HuH-7.5 (cell line): ENCODE measurements around the gene DBX1.

Experiments
- DNase-seq: peaks from one replicate; pipeline ENCODE4 v3.0.0; 2011; ENCODE audit warnings: low spot score

Gene DBX1

DNA sequence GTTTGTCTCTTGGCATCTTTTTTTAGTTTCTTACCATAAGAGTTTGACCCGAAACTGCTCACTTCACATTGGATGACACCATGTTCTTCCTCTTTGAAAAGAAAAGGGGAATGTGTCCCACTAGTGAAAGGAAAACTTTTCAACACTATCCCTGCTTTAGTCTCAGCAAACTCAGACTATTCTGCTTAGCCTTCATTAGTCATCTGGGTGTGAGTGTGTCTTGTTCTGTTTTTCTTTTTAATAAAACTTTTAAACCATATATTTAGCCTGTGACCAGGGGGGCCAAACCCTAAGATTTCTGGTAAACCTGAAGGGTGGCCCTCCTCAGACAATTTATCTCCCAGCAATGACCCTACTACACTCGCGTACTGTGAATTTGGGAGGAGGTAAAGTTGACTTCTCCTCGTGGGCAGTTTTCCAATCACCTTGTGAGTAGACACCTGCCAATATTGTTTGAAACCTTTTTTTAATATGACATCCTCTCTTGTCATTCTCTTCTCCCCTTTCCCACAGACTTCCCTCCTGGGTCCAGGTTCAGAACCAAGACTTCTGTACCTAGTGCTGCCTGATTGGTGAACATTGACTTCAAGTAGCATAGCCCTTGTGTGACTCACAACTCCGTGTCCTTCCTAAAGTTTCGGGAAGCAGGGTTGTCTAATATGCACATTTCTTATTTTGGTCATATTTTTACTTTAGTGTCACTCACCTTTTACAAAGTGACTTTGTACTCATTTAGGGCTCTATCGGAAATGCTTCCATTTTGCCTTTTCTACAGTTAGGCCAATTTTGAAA lies 39.9 kb downstream of the DBX1 start:
- DNase-seq = no peak

DNA sequence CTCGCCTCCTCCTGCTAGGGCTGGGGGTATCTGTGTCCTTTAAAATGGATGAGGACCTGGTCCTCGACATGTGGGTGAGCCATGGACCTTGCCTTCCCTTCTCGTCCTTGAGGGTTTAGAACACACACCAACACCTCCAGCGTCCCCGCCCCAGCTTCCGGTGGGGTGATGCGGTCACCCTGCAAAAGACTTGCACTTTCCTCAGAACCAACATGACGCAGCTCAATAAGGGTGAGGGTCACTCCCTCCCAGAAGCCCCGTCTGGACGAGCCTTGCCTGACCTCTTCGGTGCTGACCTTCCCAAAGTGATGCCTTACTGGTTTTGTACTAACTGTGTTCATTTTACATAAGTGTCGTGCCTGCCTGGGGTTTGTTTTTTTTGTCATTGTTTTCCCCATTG lies 41.0 kb downstream of the DBX1 start:
- DNase-seq = no peak

DNA sequence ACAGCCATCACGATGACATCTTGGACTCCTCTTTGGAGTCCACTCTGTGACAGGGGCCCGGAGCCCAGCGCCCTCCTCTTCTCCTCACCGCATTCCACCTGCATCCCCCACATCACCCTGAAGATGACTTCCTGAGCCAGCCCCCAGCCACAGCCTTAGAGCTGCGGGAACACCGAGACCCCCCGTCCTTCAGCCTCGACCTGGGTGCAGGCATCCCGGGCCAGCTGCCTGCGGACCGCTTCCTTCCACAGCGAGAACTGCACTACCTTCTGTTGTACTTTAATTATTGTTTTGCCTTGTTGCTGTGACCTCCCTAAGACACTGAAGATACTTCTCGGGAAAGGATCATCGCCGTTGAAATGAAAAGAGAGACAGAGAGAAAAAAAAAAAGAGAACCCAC lies 42.1 kb downstream of the DBX1 start:
- no peak for DNase-seq

DNA sequence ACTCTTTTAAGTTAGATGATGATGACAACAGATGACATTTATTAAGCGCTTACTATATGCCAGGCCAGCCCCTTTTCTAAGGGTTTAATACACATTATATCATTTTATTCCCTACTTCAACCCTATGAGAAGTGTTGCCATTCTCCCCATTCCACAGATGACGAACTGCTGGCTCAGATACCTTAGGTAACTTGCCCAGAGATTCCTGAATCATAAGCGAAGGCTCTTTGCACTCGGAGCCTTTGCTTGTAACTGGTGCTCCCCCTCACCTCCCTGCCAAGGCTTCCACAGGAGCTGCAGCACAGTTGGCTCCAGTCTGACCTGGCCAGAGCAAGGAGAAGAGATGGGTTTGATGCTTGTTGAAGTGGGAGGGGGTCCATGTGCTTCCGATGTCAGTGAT lies 43.0 kb downstream of the DBX1 start:
- DNase-seq = no peak

DNA sequence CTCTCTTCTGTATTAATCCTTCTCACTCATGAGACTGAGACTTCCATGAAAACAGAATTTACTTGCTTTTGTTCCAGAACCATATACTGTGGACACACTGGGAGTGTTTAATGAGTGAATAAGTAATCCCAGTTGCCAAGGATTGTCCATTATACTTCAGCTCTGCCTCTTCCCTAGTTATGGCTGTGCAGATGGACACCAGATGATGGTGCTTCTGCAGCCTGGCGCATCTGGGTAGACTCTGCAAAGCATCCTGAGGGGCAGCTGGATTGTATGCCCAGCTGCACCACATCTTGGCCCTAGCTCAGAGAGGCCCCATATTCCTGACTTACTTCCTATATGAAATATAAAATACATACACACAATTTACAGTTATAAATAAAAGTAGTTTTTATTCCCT lies 43.5 kb downstream of the DBX1 start:
- DNase-seq = no peak

DNA sequence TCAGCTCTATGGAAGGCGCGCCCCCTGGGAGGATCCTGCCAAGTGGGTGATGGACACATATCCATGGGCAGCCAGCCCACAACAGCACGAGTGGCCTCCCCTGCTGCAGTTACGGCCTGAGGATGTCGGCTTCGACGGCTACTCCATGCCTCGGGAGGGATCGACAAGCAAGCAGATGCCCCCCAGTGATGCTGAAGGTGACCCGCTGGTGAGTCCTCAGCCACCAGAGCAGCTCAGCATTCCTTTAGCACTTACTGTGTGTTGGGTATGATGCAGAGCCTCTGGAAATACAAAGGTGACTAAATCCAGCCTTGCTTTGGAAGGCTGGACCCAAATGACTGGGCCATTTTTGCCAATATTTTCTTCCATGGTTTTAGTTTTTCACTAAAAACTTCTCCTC lies 45.7 kb downstream of the DBX1 start:
- DNase-seq = no peak

DNA sequence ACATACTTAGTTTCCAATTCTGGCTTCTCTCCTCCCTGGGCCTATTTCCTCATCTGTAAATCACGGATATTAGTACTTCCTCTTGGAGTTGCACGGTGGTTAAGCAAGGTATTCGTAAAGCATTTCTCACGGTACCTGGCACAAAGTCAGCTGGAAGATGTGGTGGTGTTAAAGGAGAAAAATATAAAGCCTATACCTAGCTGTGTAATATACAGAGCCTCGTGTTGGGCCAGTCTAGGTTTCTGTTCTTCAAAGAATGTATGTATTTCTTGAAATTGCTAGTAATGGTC lies 47.2 kb downstream of the DBX1 start:
- DNase-seq = no peak

DNA sequence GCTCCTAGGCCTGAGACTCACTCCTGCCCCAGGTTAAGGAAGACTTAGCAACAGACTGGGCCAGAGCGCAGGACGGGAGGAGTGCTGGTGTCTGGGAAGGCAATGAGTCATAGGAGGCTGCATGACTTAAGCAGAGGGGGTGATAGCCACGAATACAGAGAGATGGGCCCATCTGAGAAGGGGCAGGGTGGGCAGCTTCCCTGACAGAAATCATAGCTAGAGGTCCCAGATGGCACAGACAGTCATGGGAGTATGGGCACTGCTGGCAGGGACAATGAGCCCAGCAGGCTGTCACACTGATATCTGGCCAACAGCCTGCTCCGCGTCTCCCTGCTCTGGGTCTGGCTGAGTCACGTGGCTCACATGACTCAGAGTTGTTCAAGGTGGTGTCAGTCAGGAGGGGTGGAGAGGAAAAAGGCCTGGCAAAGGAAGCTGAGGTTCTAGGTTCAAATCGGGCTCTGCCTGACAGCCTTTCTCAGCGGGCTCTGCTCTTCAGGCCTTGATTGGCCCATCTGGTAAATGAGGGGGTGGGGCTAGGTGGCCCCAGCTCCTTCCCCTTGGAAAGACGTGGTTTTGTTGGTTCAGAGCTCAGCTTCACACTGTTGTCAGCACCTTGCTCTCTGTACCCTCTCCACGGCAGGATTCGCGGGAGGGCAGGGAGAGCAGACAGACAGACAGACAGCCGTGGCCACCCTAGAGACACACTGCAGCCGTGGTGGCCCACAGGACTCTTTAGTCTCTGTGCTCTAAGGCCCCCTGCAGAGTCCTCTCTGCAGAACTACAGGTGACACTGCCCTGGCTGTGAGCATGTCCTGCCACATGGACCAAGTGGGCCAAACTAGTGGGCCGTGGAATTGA lies 47.8 kb downstream of the DBX1 start:
- DNase-seq = no peak

DNA sequence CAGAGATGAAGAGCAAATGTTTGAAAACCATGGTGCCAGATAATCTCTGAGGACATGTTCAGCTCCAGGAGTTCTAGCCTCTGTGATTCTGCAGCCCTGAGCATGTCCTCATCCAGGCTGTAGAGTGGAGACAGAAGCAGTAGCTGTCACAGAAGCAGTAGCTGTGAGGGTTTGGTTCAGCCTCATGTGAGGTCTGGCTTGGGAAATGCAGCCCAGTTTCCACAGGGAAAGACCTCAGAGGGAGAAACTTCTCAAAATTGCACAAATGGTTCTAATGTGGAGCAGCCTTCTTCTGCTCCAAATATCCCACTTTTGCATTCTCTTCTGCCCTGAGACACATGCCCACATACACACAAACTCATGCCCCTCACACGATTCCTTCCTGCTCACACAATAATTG lies 48.4 kb downstream of the DBX1 start:
- DNase-seq = no peak

DNA sequence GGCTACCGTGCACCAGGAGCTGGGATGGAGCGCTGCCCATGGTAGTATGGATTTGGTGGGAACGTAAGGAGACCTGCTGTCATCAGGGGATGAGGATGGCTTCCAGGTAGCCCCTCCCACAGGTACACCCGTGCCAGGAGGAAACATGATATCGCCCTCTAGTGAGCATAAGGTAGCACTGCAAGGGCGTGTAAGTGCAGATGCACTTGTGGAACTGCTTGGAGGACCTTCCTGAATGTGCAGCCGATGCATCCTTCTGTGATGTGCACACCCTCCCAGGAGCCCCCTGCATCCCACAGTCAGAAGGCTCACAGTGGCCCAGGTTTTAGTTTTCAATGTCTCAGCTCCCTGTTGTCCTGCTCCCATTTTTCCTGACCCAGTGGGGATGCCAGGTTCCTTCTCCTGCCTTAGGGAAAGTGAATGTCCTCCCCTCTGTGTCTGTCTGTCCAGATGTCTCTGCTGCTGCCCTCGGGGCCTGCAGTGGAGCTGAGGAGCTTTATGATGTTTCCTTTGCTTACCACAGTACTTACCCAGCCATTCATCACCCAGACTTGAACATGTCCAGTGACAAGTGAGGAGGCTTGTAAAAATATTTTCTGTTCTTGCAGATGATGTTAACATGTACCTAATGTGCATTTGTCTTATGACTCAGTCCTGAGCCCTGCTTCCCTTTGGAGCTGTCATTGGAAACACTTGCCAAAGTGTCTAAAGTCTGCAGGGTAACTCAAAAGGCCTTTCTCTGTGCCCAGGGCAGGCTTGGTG lies 49.2 kb downstream of the DBX1 start:
- DNase-seq = peak; percentile 77

DNA sequence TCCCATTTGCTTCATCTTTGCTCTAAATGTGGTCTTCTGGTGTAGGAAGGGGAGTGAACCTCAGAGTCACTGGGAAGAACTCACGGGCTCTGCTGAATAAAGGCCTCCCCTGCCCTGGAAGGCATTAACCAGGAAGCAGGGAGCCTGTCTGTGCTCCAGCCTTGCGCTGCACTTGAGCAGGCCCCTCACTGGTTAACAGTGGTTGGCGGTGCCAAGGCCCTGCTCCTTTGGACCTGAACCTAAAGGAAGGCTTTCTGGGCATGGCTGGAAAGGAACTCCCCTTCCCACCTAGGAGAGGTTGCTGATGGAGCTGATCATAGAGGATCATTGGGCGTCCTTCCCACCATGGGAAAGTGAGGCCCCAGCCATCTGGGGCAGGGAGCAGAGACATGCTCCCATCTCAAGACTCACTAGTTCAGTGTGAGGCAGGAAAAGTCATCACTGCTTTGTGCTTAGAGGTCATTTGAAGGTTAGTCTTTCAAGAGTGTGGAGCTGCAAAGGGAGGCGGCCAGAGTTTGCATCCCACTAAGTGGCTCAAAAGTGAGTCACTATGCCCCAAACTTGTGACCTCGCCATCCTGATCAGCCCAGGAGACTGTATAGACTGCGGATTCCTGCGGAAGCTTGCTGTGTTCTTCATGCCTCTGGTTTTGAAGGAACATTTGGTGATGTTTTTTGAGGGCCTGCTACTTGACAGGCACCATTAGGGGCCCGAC lies 50.4 kb downstream of the DBX1 start:
- DNase-seq = no peak
